ENCODE data around the gene GNL3L. TPM values are rescaled to one million over a fixed set of nuclear protein-coding genes. Genes with fewer than 3 reads are reported as not detected.

Gene GNL3L
- total RNA-seq, 2 experiments from 2014 or later: 65.4 to 69.6 TPM

- Mint-ChIP-seq H3K9me3 (no peaks in the 10 kb centered on the region), H3K4me1 (ENCODE audit: low read depth) (peaks cover 2% of the 10 kb centered on the region), H3K27me3 (peaks cover 25% of the 10 kb centered on the region), H3K4me3 (peak overlapping the region; percentile 3), H3K27ac (no peak overlapping the region), H3K36me3 (ENCODE audit: low read depth) (no peaks in the 10 kb centered on the region)
- CTCF ChIA-PET: no interaction called here
- ATAC-seq (no peak), DNase-seq (no peak)
- no peak for TF ChIP-seq CTCF (IDR thresholded peaks at IDR 0.05)
- intact Hi-C loops (cut with micrococcal nuclease): no loop called here
- POLR2A ChIA-PET: no interaction called here
These were observed 33.5 kb upstream of the GNL3L start for GRCh38 chrX:54496517-54496852.

- no peak for TF ChIP-seq CTCF (IDR thresholded peaks at IDR 0.05)
- H3K9me3 Mint-ChIP-seq: no peaks in the 10 kb centered on the region
- CTCF ChIA-PET: no interaction called here
- ATAC-seq: no peak
- no peaks in the 10 kb centered on the region for H3K36me3 Mint-ChIP-seq (ENCODE audit: low read depth)
- intact Hi-C loops (cut with micrococcal nuclease): no loop called here
- H3K27ac Mint-ChIP-seq: no peak overlapping the region
- POLR2A ChIA-PET: no interaction called here
- DNase-seq: no peak
- peaks cover 25% of the 10 kb centered on the region for H3K27me3 Mint-ChIP-seq
- H3K4me1 Mint-ChIP-seq (ENCODE audit: low read depth): peaks cover 2% of the 10 kb centered on the region
- peak overlapping the region; percentile 3 for H3K4me3 Mint-ChIP-seq
These were observed 33.1 kb upstream of the GNL3L start for GRCh38 chrX:54496936-54497335.

GRCh38 chrX:54509400-54509799 lies 20.6 kb upstream of the GNL3L start:
- no peak for DNase-seq
- no peaks in the 10 kb centered on the region for H3K4me1 Mint-ChIP-seq (ENCODE audit: low read depth)
- no peaks in the 10 kb centered on the region for H3K36me3 Mint-ChIP-seq (ENCODE audit: low read depth)
- POLR2A ChIA-PET: no interaction called here
- ATAC-seq: no peak
- no peak overlapping the region for H3K27ac Mint-ChIP-seq
- H3K27me3 Mint-ChIP-seq: peaks cover 2% of the 10 kb centered on the region
- no peak for TF ChIP-seq CTCF (IDR thresholded peaks at IDR 0.05)
- no peak overlapping the region for H3K4me3 Mint-ChIP-seq
- CTCF ChIA-PET: no interaction called here
- H3K9me3 Mint-ChIP-seq: no peaks in the 10 kb centered on the region
- intact Hi-C loops (cut with micrococcal nuclease): no loop called here

- ChIA-PET POLR2A (no interaction called here), CTCF (interaction anchor here (0.7 kb wide), 1 partner anchor 1533 kb away, joined by 3 read pairs; no protein-coding TSS in a partner anchor)
- Mint-ChIP-seq H3K4me1 (ENCODE audit: low read depth) (peaks cover 22% of the 10 kb centered on the region), H3K27ac (peak overlapping the region; percentile 98), H3K27me3 (no peaks in the 10 kb centered on the region), H3K36me3 (ENCODE audit: low read depth) (peaks cover 36% of the 10 kb centered on the region), H3K9me3 (peaks cover 5% of the 10 kb centered on the region), H3K4me3 (peak overlapping the region; percentile 94)
- intact Hi-C loops (cut with micrococcal nuclease): no loop called here
- no peak for DNase-seq
- TF ChIP-seq CTCF (IDR thresholded peaks at IDR 0.05): no peak
- ATAC-seq: no peak
These were observed 868 bp upstream of the GNL3L start for GRCh38 chrX:54529151-54529550.

- ATAC-seq: peak; percentile 14
- Mint-ChIP-seq H3K27me3 (no peaks in the 10 kb centered on the region), H3K4me1 (ENCODE audit: low read depth) (peaks cover 31% of the 10 kb centered on the region), H3K4me3 (peak overlapping the region; percentile 94), H3K9me3 (peaks cover 5% of the 10 kb centered on the region), H3K27ac (peak overlapping the region; percentile 98), H3K36me3 (ENCODE audit: low read depth) (peaks cover 43% of the 10 kb centered on the region)
- DNase-seq: no peak
- ChIA-PET CTCF (no interaction called here), POLR2A (interaction anchor here (0.7 to 1.6 kb wide), 4 partner anchors 11 to 636 kb away, joined by 3 to 6 read pairs (median 4); no protein-coding TSS in a partner anchor)
- intact Hi-C loops (cut with micrococcal nuclease): no loop called here
- no peak for TF ChIP-seq CTCF (IDR thresholded peaks at IDR 0.05)
These were observed 410 bp downstream of the GNL3L start for GRCh38 chrX:54530357-54530900.
